ENCODE measurements around the gene OGFOD2.

Gene OGFOD2

GRCh38 chr12:122977655-122978392 lies 2.8 kb downstream of the OGFOD2 start:
- DNase-seq (ENCODE audit: low read depth in 2 of 2): no peak

- DNase-seq (ENCODE audit: low read depth in 2 of 2): no peak
Measured at GRCh38 chr12:122978507-122978955, 3.5 kb downstream of the OGFOD2 start.

GRCh38 chr12:122979001-122979907 lies 4.2 kb downstream of the OGFOD2 start:
- DNase-seq (ENCODE audit: low read depth in 2 of 2): no peak

GRCh38 chr12:122979908-122980182 lies 4.8 kb downstream of the OGFOD2 start:
- DNase-seq (ENCODE audit: low read depth in 2 of 2): no peak

GRCh38 chr12:122980183-122981035 lies 5.4 kb downstream of the OGFOD2 start, which contains the start of gene ARL6IP4:
ARL6IP4 (plus strand) TSS chr12:122980681; CDS start chr12:122981140, 459 bp downstream.
- DNase-seq (ENCODE audit: low read depth in 2 of 2): peak in 1 of 2 donors; percentile 45

- no peak for DNase-seq (ENCODE audit: low read depth in 2 of 2)
Measured at GRCh38 chr12:122981036-122981471, 6.0 kb downstream of the OGFOD2 start.

- DNase-seq (ENCODE audit: low read depth in 2 of 2): no peak
Measured at GRCh38 chr12:122981587-122982476, 6.8 kb downstream of the OGFOD2 start.

GRCh38 chr12:122982477-122982815 lies 7.4 kb downstream of the OGFOD2 start:
- DNase-seq (ENCODE audit: low read depth in 2 of 2): no peak

GRCh38 chr12:122982963-122983788 lies 8.1 kb downstream of the OGFOD2 start:
- no peak for DNase-seq (ENCODE audit: low read depth in 2 of 2)

GRCh38 chr12:122983789-122984515 lies 8.9 kb downstream of the OGFOD2 start:
- DNase-seq (ENCODE audit: low read depth in 2 of 2): no peak

- DNase-seq (ENCODE audit: low read depth in 2 of 2): no peak
Measured at GRCh38 chr12:122984612-122985337, 9.7 kb downstream of the OGFOD2 start.

GRCh38 chr12:122985338-122986257 lies 10.6 kb downstream of the OGFOD2 start:
- no peak for DNase-seq (ENCODE audit: low read depth in 2 of 2)

- DNase-seq (ENCODE audit: low read depth in 2 of 2): no peak
Measured at GRCh38 chr12:122986258-122986871, 11.3 kb downstream of the OGFOD2 start.

- DNase-seq (ENCODE audit: low read depth in 2 of 2): no peak
Measured at GRCh38 chr12:122987086-122987951, 12.3 kb downstream of the OGFOD2 start.

- DNase-seq (ENCODE audit: low read depth in 2 of 2): no peak
Measured at GRCh38 chr12:122988036-122988435, 13.0 kb downstream of the OGFOD2 start.

- no peak for DNase-seq (ENCODE audit: low read depth in 2 of 2)
Measured at GRCh38 chr12:122988612-122989212, 13.7 kb downstream of the OGFOD2 start.

Data from stimulated activated CD4-positive, alpha-beta T cell treated with anti-CD3 and anti-CD28 coated beads, Interleukin-1b, Interleukin-23, amount 100 ng/mL, for 1 hour (primary cell).